Chondrocyte (in vitro differentiated cells): ENCODE measurements around the gene PPM1K. TPM values are rescaled to one million over a fixed set of nuclear protein-coding genes. Genes with fewer than 3 reads are reported as not detected.

ENCODE experiments used
- DNase-seq: peaks from one replicate; pipeline ENCODE4 v3.0.0; 2021; ENCODE audit warnings: mixed read lengths, low spot score
- H3K27ac Mint-ChIP-seq: one replicate; pipeline ENCODE4 v1.8.0; 2021; ENCODE audit warnings: mild to moderate bottlenecking, moderate library complexity, mixed read lengths; ENCODE audit not compliant: unreplicated experiment
- H3K27me3 Mint-ChIP-seq: 2 replicates; pipeline ENCODE4 v1.8.0; 2021; ENCODE audit warnings: low read depth, mixed read lengths
- H3K36me3 Mint-ChIP-seq: 2 replicates; pipeline ENCODE4 v1.8.0; 2021; ENCODE audit warnings: low read depth, mixed read lengths
- H3K4me1 Mint-ChIP-seq: 2 replicates; pipeline ENCODE4 v1.8.0; 2021; ENCODE audit warnings: low read depth, mild to moderate bottlenecking, mixed read lengths
- H3K4me3 Mint-ChIP-seq: one replicate; pipeline ENCODE4 v1.8.0; 2021; ENCODE audit warnings: mild to moderate bottlenecking, moderate library complexity, mixed read lengths; ENCODE audit not compliant: unreplicated experiment
- H3K9me3 Mint-ChIP-seq: 2 replicates; pipeline ENCODE4 v1.8.0; 2021; ENCODE audit warnings: low read depth, mixed read lengths
- CTCF ChIP-seq: fragments of 200-600 bp; sonication (generic); IDR thresholded peaks from 2 replicates; pipeline ENCODE4 v1.5.0; 2021; ENCODE audit warnings: antibody characterized with exemption, mild to moderate bottlenecking, moderate library complexity
- total RNA-seq: library from RNA; stranded (reverse); gene quantifications from 3 replicates; pipeline ENCODE4 v1.2.1, GENCODE V29; 2021

Gene PPM1K
- total RNA-seq, 1 donor from 2014 or later: 17.0 TPM

GRCh38 chr4:88297212-88297516 is 12.8 kb upstream of the PPM1K start:
- Mint-ChIP-seq H3K4me3 (no peak overlapping the region), H3K36me3 (no peaks in the 10 kb centered on the region), H3K9me3 (no peaks in the 10 kb centered on the region), H3K27ac (no peak overlapping the region), H3K4me1 (no peaks in the 10 kb centered on the region), H3K27me3 (no peaks in the 10 kb centered on the region)
- DNase-seq: no peak
- no peak for TF ChIP-seq CTCF

DNA sequence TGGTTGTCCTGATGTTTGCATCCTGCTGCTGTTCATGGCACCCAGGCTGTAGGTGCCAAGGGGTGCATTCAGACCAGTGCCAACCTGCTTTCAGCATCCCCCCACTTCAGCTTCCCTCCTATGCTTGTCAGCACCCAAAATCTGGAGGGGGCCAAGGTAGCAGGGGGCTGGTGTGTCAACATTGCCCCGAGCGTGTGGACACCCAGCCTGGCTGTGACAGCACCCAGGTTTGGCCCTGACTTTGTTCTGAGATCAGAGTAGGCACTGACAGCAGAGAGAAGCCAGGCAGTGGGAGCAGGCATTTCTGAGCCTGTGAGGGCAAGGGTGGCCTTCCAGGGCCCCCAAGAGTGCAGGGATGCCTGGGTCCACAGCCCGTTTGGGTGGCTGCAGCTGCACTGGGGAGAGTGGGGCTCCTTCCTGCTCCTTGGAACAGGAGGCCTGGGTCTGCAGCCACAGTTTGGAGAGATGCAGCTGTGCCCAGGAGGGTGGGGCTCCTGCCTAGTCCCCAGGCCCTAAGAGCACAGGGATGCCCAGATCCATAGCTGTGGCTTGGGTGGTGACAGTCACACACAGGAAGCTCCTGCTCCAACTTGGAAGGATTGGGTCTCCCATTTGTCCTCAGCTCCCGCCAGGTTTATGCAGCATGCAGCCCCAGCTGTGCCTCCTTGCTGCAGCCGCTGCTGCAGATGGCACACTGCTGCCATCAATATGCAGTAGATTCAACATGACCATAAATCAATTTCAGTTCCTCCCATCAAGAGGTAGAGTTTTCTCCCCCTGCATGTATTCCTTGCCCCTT is 12.3 kb upstream of the PPM1K start:
- Mint-ChIP-seq H3K9me3 (no peaks in the 10 kb centered on the region), H3K4me1 (no peaks in the 10 kb centered on the region), H3K36me3 (no peaks in the 10 kb centered on the region), H3K4me3 (no peak overlapping the region), H3K27ac (no peak overlapping the region), H3K27me3 (no peaks in the 10 kb centered on the region)
- DNase-seq: no peak
- TF ChIP-seq CTCF: no peak

GRCh38 chr4:88295656-88296055 is 11.3 kb upstream of the PPM1K start:
- no peak for TF ChIP-seq CTCF
- no peak overlapping the region for H3K4me3 Mint-ChIP-seq
- no peak overlapping the region for H3K27ac Mint-ChIP-seq
- no peaks in the 10 kb centered on the region for H3K9me3 Mint-ChIP-seq
- H3K27me3 Mint-ChIP-seq: no peaks in the 10 kb centered on the region
- H3K4me1 Mint-ChIP-seq: no peaks in the 10 kb centered on the region
- H3K36me3 Mint-ChIP-seq: no peaks in the 10 kb centered on the region
- DNase-seq: no peak

GRCh38 chr4:88291003-88291402 is 6.6 kb upstream of the PPM1K start:
- TF ChIP-seq CTCF: no peak
- peaks cover 9% of the 10 kb centered on the region for H3K4me1 Mint-ChIP-seq
- no peaks in the 10 kb centered on the region for H3K9me3 Mint-ChIP-seq
- H3K36me3 Mint-ChIP-seq: no peaks in the 10 kb centered on the region
- no peaks in the 10 kb centered on the region for H3K27me3 Mint-ChIP-seq
- H3K4me3 Mint-ChIP-seq: no peak overlapping the region
- no peak for DNase-seq
- H3K27ac Mint-ChIP-seq: no peak overlapping the region

GRCh38 chr4:88286897-88287296 is 2.5 kb upstream of the PPM1K start:
- peaks cover 32% of the 10 kb centered on the region for H3K4me1 Mint-ChIP-seq
- H3K9me3 Mint-ChIP-seq: no peaks in the 10 kb centered on the region
- TF ChIP-seq CTCF: no peak
- H3K36me3 Mint-ChIP-seq: no peaks in the 10 kb centered on the region
- no peak for DNase-seq
- H3K4me3 Mint-ChIP-seq: no peak overlapping the region
- no peaks in the 10 kb centered on the region for H3K27me3 Mint-ChIP-seq
- peak overlapping the region; percentile 73 for H3K27ac Mint-ChIP-seq
